ENCODE data around the gene SLC37A3. TPM values are rescaled to one million over a fixed set of nuclear protein-coding genes. Genes with fewer than 3 reads are reported as not detected.

SLC37A3 gene, protein sequence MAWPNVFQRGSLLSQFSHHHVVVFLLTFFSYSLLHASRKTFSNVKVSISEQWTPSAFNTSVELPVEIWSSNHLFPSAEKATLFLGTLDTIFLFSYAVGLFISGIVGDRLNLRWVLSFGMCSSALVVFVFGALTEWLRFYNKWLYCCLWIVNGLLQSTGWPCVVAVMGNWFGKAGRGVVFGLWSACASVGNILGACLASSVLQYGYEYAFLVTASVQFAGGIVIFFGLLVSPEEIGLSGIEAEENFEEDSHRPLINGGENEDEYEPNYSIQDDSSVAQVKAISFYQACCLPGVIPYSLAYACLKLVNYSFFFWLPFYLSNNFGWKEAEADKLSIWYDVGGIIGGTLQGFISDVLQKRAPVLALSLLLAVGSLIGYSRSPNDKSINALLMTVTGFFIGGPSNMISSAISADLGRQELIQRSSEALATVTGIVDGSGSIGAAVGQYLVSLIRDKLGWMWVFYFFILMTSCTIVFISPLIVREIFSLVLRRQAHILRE
- total RNA-seq: 10 to 100 TPM; 32.0 to 61.2 (median 38.2) TPM

DNA sequence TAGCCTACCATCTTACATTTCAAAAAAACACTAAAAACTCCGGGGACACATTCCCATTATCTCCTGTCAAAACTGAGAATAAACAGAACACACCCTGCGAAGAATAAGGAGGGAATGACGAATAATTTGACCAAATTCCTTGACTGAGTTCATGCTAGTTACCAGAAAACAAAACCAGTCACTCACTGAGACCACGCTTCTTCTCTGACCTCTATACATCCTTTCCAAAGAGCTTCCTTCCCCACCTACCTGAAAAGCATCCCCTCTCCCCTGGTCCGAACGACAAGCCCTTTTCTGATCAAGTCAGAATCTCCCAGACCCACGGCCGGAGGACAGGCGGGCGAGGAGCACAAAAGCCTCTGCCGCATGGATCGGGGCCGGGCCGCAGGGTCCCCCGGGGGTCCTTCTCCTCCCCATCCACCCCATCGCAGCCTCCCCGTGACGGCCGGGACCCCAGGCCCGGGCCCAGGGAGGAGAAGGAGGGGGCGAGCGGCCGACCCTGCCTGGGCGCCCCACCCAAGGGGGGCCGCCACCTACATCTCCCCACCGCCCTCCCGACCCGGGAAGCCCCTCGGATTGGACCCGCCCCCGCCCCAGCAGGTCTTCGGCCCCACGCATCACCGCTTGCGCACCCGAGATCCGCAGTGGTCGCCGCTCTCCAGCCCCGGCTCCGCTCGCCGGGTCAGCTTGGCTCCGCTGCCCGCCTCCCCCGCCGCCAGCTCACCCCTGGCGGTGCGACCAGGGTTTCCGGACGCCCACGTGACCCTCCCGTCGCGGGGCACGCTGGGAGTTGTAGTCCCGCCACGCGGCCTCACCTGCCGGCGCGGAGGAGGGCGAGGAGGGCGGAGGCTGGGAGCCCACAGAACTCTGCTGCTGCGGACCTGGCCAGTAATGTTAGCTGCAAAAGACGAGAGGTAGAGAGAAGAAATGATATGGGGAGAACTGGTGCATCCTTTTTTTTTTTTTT, at the start of gene SLC37A3:
Gene SLC37A3, minus strand, starts transcription at position 747 of the 967 bp plus-strand sequence. CDS start 16,004 bp downstream, outside the sequence.
- Histone ChIP-seq H3K27ac (peak within 1 kb of the TSS; percentile 87 to 95), H3K4me1 (replicated peaks in 1 of 2) (peaks cover 4 to 5% of the 10 kb centered on the region in 2 donors), H3K4me3 (peak within 1 kb of the TSS; percentile 80 to 100 (median 99))
- 0 to 3% (median 0%) methylated on average over 1 to 16 of the region's 66 CpGs; no CpG with 5 or more reads in 1 of the 10 experiments for WGBS, 10 experiments
- in situ Hi-C loops (cut with MboI; ENCODE audit: low pct_unique_long_range_greater_than_20kb in 2 of 9, low sequenced_read_pairs in 9 of 9, unreplicated experiment in 9 of 9): no loop called here
- ATAC-seq (replicated peaks in 6 of 8): peak; percentile 88 to 99 (median 98)

DNA sequence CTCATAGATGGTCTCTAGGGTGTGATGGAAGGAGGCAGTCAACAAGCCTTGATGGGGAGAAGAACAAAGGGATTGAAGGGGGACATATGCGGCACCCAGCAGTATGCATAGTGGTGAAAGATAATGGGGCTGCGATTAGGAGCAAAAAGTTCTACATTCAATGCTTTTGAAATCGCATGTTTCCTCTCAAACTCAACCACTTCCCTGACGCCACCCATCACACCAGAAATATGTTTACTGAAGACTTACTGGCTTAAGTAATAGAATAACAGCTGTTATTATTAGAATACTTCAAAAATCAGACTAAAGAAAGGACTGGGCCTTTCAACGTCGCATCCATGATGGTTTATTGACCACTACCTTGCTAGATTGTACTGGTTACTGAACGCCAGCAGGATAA, 49.5 kb upstream of the SLC37A3 start:
- no peak for ATAC-seq (replicated peaks in 6 of 8)
- WGBS, 10 experiments: 57 to 100% (median 83%) methylated on average over 1 to 7 of the region's 7 CpGs
- no peaks in the 10 kb centered on the region for H3K4me1 ChIP-seq (replicated peaks in 1 of 2)
- H3K4me3 ChIP-seq: no peak overlapping the region
- H3K27ac ChIP-seq: no peak overlapping the region
- in situ Hi-C loops (cut with MboI; ENCODE audit: low pct_unique_long_range_greater_than_20kb in 2 of 9, low sequenced_read_pairs in 9 of 9, unreplicated experiment in 9 of 9): no loop called here

DNA sequence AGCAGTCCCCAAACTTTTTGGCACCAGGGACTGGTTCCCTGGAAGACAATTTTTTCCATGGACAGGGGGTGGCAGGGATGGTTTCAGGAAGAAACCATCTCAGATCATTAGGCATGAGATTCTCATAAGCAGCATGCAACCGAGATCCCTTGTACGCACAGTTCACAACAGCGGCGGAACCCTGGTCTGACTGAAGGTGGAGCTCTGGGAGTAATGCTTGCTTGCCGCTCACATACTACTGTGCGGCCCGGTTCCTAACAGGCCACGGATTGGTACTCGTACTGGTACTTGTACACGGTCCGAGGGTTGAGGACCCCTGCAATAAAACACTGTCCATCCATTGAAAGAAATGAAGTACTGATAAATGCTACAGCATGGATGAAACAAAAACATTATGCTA, 48.1 kb upstream of the SLC37A3 start:
- no peak overlapping the region for H3K27ac ChIP-seq
- 80 to 100% (median 93%) methylated on average over 1 to 11 of the region's 11 CpGs; no CpG with 5 or more reads in 4 of the 10 experiments for WGBS, 10 experiments
- no peaks in the 10 kb centered on the region for H3K4me1 ChIP-seq (replicated peaks in 1 of 2)
- H3K4me3 ChIP-seq: no peak overlapping the region
- no peak for ATAC-seq (replicated peaks in 6 of 8)
- in situ Hi-C loops (cut with MboI; ENCODE audit: low pct_unique_long_range_greater_than_20kb in 2 of 9, low sequenced_read_pairs in 9 of 9, unreplicated experiment in 9 of 9): no loop called here

DNA sequence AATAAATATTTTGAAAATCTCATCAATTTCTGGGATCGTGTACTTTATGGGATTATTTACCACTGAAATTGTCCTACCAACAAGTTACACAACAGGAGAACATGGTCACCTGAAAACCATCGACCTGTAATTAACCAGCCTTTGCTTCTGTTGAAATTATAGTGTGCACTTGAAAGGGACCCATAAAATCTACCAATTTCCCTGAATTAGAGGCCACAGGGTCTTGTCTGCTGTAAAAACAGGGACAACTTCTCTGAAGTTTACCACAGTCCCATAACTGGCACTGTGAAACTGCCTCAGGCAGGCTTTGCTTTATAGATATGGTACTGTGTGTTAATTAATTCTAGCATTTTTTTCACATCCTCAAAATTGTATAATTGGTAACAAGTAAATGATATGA, 43.2 kb upstream of the SLC37A3 start:
- WGBS, 10 experiments: 17 to 100% (median 78%) methylated on average over 1 to 2 of the region's 2 CpGs; no CpG with 5 or more reads in 4 of the 10 experiments
- no peak for ATAC-seq (replicated peaks in 6 of 8)
- Histone ChIP-seq H3K27ac (no peak overlapping the region), H3K4me3 (no peak overlapping the region), H3K4me1 (replicated peaks in 1 of 2) (no peaks in the 10 kb centered on the region)
- in situ Hi-C loops (cut with MboI; ENCODE audit: low pct_unique_long_range_greater_than_20kb in 2 of 9, low sequenced_read_pairs in 9 of 9, unreplicated experiment in 9 of 9): no loop called here

DNA sequence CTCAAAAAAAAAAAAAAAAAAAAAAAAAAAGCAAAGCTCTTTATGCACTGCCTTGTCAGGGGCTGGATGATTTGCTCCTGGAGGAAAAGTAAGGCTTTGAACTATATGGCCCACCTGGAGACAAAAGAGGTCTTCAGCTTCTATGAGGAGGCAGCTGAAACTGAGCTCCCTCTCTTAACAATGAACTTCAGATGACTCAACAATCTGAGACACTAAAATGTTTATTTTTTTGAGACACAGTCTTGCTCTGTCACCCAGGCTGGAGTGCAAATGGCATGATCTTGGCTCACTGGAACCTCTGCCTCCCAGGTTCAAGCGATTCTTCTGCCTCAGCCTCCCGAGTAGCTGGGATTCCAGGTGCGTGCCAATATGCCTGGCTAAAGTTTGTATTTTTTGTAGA, 42.3 kb upstream of the SLC37A3 start:
- in situ Hi-C loops (cut with MboI; ENCODE audit: low pct_unique_long_range_greater_than_20kb in 2 of 9, low sequenced_read_pairs in 9 of 9, unreplicated experiment in 9 of 9): no loop called here
- 85 to 100% (median 90%) methylated on average over 1 to 3 of the region's 3 CpGs; no CpG with 5 or more reads in 3 of the 10 experiments for WGBS, 10 experiments
- no peak for ATAC-seq (replicated peaks in 6 of 8)
- H3K4me1 ChIP-seq (replicated peaks in 1 of 2): no peaks in the 10 kb centered on the region
- H3K27ac ChIP-seq: no peak overlapping the region
- H3K4me3 ChIP-seq: no peak overlapping the region

DNA sequence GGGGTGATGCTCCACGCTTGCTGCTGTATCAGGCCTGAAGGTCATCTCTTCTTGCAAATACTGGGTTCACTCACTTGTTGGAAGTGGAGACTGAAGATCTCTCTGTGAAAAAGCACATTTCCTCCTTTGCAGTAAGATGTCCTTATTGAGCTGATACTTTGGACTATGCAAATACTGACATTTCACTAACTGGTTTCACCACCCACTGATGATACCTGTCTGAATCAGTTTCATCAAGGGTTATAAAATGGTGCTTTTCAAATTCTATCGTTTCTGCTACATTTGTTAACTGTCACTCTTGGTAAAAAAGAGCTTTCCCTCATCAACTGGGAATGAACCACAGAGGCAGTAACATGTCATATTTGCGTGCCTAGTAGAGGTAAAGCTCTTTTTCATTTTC, 41.0 kb upstream of the SLC37A3 start:
- ATAC-seq (replicated peaks in 6 of 8): no peak
- Histone ChIP-seq H3K4me1 (replicated peaks in 1 of 2) (no peaks in the 10 kb centered on the region), H3K4me3 (no peak overlapping the region), H3K27ac (no peak overlapping the region)
- in situ Hi-C loops (cut with MboI; ENCODE audit: low pct_unique_long_range_greater_than_20kb in 2 of 9, low sequenced_read_pairs in 9 of 9, unreplicated experiment in 9 of 9): no loop called here
- WGBS, 10 experiments: 29 to 100% (median 70%) methylated on average over 1 to 3 of the region's 3 CpGs; no CpG with 5 or more reads in 1 of the 10 experiments

DNA sequence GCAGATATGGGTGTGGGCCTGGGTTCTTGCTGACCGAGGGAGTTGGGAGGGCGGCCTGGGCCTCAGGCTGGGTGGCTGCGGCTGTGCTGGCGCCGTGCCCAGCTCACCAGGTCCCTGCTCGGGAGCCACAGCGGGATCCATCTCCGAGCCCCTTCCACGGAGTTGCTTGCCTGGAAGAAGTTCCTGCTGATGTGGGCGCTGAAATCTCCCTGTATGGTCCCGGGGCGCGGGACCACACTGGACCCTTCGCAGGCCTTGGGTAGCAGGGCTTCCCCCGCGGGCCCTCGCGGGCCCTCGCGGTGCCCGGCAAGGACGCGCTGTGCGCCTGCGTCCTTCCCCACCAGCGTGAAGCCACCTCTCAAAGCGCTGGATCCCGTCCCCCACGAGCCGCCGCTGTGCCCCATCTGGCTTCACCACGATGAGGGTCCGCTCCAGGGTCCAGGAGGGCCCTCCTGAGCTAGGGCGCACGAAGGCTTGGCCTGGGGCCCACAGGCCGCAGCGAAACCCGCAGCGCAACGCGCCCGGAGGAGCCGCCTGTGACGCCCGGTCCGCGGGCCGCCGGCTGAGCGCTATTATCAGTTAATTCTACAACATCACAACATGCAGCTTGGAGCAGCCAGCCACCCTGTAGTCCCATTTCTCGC, 37.0 kb upstream of the SLC37A3 start:
- in situ Hi-C loops (cut with MboI; ENCODE audit: low pct_unique_long_range_greater_than_20kb in 2 of 9, low sequenced_read_pairs in 9 of 9, unreplicated experiment in 9 of 9): no loop called here
- peak in 1 of 8 experiments; percentile 74 for ATAC-seq (replicated peaks in 6 of 8)

DNA sequence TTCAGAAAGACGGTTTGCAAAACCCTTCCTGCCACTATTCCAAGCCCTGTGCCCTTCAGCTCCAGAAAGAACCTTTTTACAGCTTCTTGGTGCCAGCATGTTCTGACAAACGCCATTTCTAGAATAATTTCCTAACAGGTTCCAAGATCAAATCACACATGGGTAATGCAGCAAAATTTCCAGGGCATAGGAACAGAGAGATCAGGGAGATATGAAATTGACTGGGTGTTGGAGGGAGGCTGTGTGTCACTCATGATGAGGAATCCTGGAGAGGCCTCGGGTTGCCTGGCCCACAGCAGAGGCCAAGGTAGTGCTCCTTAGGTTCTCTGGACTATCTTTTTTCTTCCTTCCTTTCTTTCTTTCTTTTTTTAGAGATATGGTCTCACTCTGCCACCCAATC, 35.1 kb upstream of the SLC37A3 start:
- in situ Hi-C loops (cut with MboI; ENCODE audit: low pct_unique_long_range_greater_than_20kb in 2 of 9, low sequenced_read_pairs in 9 of 9, unreplicated experiment in 9 of 9): no loop called here
- no peak for ATAC-seq (replicated peaks in 6 of 8)
- Histone ChIP-seq H3K4me3 (no peak overlapping the region), H3K4me1 (replicated peaks in 1 of 2) (no peaks in the 10 kb centered on the region), H3K27ac (no peak overlapping the region)
- 43 to 86% (median 76%) methylated on average over 1 to 2 of the region's 3 CpGs; no CpG with 5 or more reads in 4 of the 10 experiments for WGBS, 10 experiments

More for the DNA sequence above, 37.0 kb upstream of the SLC37A3 start:
- WGBS, 10 experiments: 98 to 100% (median 99%) methylated on average over 1 to 22 of the region's 51 CpGs; no CpG with 5 or more reads in 6 of the 10 experiments
- no peak overlapping the region for H3K27ac ChIP-seq
- H3K4me3 ChIP-seq: no peak overlapping the region
- no peaks in the 10 kb centered on the region for H3K4me1 ChIP-seq (replicated peaks in 1 of 2)

DNA sequence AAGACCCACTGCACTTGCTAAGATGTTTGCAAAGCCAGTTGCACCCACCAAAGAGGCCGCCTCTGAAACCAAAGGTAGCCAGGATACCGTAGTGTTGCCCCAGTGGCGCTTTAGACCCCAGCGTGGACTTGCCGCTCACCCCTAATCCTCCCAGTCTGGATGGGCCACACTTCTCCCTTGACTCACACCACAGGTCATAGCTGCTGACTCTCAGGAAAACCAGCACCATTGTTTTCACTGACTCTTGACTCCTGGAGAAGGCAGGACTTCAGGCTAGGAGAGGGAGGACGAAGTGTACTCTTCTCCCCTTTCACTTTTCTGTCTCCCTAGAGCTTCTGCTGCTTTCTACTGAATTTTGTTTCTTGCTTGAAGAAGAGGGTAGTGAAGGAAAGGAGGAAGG, 27.8 kb upstream of the SLC37A3 start:
- in situ Hi-C loops (cut with MboI; ENCODE audit: low pct_unique_long_range_greater_than_20kb in 2 of 9, low sequenced_read_pairs in 9 of 9, unreplicated experiment in 9 of 9): no loop called here

DNA sequence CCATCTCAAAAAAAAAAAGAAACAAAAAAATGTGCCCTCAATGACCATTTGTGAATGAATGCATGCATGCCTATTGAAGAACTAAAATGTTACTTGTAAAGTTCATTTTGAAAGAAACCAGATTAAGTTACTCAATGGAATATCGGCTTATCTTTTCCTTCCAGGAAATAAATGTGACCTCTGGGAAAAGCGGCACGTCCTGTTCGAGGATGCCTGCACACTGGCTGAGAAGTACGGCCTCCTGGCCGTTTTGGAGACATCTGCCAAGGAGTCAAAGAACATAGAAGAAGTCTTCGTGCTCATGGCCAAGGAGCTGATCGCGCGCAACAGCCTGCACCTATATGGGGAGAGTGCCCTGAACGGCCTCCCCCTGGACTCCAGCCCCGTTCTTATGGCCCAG, 27.4 kb upstream of the SLC37A3 start:
- no peak for ATAC-seq (replicated peaks in 6 of 8)
- Histone ChIP-seq H3K27ac (no peak overlapping the region), H3K4me3 (no peak overlapping the region), H3K4me1 (replicated peaks in 1 of 2) (no peaks in the 10 kb centered on the region)
- WGBS, 10 experiments: 60 to 100% (median 76%) methylated on average over 1 to 6 of the region's 12 CpGs; no CpG with 5 or more reads in 2 of the 10 experiments
- in situ Hi-C loops (cut with MboI; ENCODE audit: low pct_unique_long_range_greater_than_20kb in 2 of 9, low sequenced_read_pairs in 9 of 9, unreplicated experiment in 9 of 9): no loop called here

More for the DNA sequence above, 27.8 kb upstream of the SLC37A3 start:
- Histone ChIP-seq H3K4me3 (no peak overlapping the region), H3K27ac (no peak overlapping the region), H3K4me1 (replicated peaks in 1 of 2) (no peaks in the 10 kb centered on the region)
- 30 to 93% (median 42%) methylated on average over 1 to 3 of the region's 6 CpGs; no CpG with 5 or more reads in 6 of the 10 experiments for WGBS, 10 experiments
- no peak for ATAC-seq (replicated peaks in 6 of 8)

DNA sequence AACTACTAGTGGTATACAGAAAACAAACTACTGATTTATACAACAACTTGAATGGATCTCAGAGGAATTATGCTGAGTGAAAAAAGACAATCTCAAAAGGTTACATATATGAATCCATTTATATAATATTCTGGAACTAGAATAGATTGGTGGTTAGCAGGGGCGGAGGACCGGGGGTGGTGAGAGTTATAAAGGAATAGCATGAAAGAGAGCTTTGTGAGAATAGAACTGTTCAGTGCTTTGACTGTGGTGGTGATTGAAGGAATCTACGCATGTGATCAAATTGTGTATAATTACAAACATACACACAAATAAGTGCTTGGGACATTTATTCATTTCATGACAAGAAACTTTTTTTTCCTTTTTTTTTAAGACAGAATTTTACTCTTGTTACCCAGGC, 25.2 kb upstream of the SLC37A3 start:
- in situ Hi-C loops (cut with MboI; ENCODE audit: low pct_unique_long_range_greater_than_20kb in 2 of 9, low sequenced_read_pairs in 9 of 9, unreplicated experiment in 9 of 9): no loop called here
- ATAC-seq (replicated peaks in 6 of 8): no peak
- H3K4me1 ChIP-seq (replicated peaks in 1 of 2): no peaks in the 10 kb centered on the region
- WGBS, 10 experiments: 35 to 93% (median 72%) methylated on average over 1 to 3 of the region's 3 CpGs; no CpG with 5 or more reads in 3 of the 10 experiments
- H3K27ac ChIP-seq: no peak overlapping the region
- H3K4me3 ChIP-seq: no peak overlapping the region

DNA sequence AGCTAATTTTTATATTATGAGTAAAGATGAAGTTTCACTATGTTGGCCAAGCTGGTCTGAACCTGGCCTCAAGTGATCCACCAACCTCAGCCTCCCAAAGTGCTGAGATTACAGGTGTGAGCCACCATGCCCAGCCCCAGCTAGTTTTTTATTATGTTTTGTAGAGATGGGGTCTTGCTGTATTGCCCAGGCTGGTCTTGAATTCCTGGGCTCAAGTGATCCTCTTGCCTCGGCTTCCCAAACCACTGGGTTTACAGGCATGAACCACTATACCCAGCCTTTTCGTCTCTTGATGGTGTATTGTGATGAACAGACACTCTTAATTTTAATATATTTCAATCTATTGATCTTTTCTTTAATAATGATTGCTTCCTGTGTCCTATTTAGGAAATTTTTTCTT, 23.2 kb upstream of the SLC37A3 start:
- WGBS, 10 experiments: 20 to 92% (median 71%) methylated on average over 1 to 2 of the region's 2 CpGs; no CpG with 5 or more reads in 2 of the 10 experiments
- H3K27ac ChIP-seq: no peak overlapping the region
- H3K4me3 ChIP-seq: no peak overlapping the region
- in situ Hi-C loops (cut with MboI; ENCODE audit: low pct_unique_long_range_greater_than_20kb in 2 of 9, low sequenced_read_pairs in 9 of 9, unreplicated experiment in 9 of 9): no loop called here
- no peak for ATAC-seq (replicated peaks in 6 of 8)
- H3K4me1 ChIP-seq (replicated peaks in 1 of 2): no peaks in the 10 kb centered on the region

All from motor neuron (in vitro differentiated cells).